ENCODE measurements around the gene VPS35.

DNA sequence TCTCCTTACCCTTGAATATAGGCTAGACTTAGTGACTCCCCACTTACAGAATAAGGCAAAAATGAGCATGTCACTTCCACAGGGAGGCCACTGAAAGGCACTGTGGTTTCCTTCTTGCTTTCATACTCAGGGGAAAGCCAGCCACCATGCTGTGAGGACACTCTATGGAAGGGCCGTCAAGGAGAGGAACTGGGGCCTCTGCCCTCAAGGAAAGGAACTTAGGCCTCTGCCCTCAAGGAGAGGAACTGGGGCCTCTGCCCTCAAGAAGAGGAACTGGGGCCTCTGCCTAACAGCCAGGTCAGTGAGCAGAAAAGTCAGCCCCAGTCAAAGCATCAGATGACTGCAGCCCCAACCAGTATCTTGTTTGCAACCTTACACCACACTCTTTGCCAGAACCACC, 30.1 kb downstream of the VPS35 start:
- TF ChIP-seq POLR2A (IDR thresholded peaks at IDR 0.05; ENCODE audit: low read depth, low read length), result 0 out of 2 replicates have a peak, but pooled peaks have one; percentile 24
- 0 out of 2 replicates have a peak, but pooled peaks have one; percentile 19 for TF ChIP-seq TAF1 (IDR thresholded peaks at IDR 0.05; ENCODE audit: borderline replicate concordance, low read depth, low read length)
